Cardiac ventricle fibroblast (primary cell): ENCODE results near the gene PTCSC3. TPM values are rescaled to one million over a fixed set of nuclear protein-coding genes. Genes with fewer than 3 reads are reported as not detected.

ENCODE experiments used
- total RNA-seq: library from RNA; depleted of rRNA; stranded (reverse); fragments of >200 nt; gene quantifications from 2 replicates; pipeline ENCODE4 v1.2.3, GENCODE V29; 2015

PTCSC3 gene
- total RNA-seq, result not detected in 2 replicates

DNA sequence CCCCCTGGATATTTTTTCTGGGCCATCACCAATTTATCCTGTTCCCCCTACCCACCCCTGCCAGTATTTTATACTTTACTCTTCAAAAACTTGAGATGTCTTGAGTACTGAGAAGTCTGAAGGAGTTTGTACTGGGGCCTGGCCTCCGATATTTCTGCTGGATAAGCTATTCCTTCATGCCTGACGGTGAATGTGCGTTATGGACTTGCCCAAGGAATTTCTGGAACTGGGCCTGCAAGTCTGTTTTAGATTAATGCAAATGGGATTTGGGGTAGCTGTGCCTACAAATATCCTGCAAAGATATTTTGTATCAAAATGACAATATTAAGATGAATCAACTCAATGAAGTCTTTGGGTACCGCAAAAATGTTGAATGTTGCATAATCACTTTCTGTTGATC is at the start of gene PTCSC3:
Gene PTCSC3, minus strand, starts transcription at position 199 of the 400 bp plus-strand sequence.

Other genes with a start within 250 kb of the PTCSC3 start
- 13.5 TPM in 2 replicates for gene MBIP, start 143.9 kb upstream of the PTCSC3 start, total RNA-seq